Measurements from ENCODE around the gene EFCAB6.
"Not testable (repeated sequence)": the region's sequence is repeated elsewhere in the genome, so short reads cannot be mapped to it uniquely, and the experiment has no call there.

The EFCAB6 gene

DNA sequence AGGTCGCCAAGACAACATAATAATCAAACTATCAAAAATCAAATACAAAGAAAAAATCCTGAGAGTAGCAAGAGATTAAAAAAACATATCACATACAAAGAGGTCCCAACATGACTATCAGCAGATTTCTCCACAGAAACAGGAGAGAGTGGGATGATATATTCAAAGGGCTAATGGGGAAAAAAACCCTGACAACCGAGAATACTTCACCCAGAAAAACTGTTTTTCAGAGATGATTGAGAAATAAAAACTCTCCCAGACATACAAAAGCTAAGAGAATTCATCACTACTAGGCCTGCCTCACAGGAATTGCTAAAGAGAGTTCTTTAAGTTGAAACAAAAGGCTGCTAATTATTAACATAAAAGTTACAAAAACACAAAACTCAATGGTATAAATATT is 108.1 kb downstream of the EFCAB6 start:
- no peak for DNase-seq

DNA sequence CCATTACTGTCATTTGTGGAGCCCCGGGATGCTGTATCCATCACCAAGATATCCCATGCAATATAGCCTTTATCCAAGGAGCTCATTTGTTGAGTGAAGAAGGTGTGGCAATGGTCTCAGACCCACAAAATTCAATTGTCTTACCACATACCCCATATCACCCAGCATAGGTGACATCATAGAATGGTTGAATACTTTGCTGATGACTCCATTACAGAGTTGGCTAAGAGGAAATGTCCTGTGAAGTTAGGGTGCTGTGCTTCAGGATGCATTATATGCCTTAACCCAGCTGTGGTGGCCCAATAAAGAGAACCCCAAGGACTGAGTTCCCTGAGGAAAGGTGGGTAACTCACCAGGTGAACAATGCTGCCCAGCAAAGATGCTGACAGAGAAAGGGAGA is 113.7 kb downstream of the EFCAB6 start:
- no peak for DNase-seq

DNA sequence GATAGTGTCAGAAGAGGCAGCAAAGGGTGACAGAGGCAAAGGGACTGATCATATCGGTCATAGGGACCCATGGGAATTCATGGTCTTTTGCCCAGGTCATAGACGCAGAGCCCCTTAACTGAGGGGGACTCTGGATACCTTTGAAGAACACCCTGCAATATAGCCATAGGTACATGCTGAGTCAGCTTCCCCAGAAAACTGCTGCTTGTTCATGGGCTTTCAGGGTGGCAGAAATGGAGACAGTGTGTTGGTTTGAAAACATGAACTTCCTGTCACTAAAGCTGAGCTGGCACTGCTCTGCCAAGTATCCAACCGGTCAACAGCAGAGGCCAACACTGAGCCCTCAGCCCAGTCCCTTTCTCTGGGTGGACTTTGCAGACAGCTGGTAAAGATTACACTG is 114.2 kb downstream of the EFCAB6 start:
- DNase-seq: no peak

DNA sequence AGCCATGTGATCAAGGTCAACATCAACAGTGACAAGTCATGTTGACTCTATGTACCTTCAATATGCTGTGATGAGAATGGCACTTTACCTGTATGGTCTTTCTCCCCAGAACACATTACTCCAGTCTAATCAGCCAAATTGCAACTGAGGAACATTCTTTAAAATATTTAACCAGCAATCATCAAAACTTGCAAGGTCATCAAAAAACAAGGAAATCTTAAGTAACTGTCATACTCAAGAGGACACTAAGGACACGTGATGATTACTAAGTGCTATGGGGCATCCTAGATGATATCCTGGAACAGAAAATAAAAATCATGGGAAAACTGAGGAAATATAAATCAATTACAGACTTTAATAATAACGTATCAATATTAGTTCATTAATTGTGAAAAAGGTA is 118.9 kb downstream of the EFCAB6 start:
- DNase-seq: no peak

DNA sequence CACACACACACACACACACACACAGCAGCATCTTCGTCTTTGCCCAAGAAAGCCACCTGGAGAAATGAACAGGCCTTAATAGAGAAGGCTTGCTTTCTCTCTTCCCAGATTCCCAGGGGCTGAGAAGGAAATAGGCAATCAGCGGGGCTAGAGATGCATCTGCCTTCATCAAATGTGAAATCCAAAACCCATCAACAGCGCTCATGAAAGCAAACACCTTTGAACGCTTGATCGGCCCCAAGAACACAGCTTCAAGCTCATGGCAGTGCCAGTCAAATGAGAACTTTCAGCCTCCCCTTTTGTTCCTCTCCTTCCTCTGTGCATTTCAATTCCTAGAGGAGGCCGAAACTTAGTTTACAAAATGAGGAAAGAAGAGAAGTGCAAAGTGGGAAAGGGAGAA is 122.7 kb downstream of the EFCAB6 start:
- DNase-seq: no peak

GRCh38 chr22:43682851-43683250 is 129.3 kb downstream of the EFCAB6 start:
- no peak for DNase-seq

- no peak for DNase-seq
Measured at GRCh38 chr22:43681731-43682360, 130.3 kb downstream of the EFCAB6 start.

DNA sequence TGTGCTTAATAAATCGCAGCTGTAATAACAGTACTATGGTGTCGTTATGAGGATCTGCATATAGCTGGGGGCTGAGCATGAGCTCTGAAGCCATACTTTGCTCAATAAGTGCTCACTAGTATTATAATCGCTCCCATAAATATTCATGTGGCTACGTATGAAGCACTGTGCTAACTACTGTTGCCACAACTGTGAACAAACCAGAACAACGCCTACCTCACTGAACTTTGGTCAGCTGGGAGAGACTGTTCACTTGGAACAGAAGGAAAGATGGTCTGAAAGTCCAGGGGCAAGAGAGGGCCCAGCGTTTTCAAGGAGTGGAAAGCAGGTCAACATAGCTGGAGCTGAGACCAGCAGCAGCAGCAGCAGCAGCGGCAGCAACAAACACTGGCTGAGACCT is 141.6 kb downstream of the EFCAB6 start:
- no peak for DNase-seq

DNA sequence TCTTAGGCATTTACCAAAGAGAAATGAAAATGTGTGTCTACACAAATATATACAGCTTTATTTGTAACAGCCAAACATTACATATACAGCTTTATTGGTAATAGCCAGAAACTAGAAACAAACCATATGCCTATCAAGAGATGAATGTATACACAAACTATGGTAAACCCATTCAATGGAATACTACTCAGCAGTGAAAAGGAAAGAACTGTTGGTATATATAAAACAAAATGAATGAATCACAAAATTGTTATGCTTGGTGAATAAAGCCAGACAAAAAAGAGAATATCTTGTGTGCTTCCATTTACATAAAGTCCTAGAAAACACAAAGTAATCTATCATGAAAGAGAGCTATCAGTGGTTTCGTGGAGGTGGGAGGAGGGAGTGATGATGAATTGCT is 142.9 kb downstream of the EFCAB6 start:
- no peak for DNase-seq

- no peak for DNase-seq
Measured at GRCh38 chr22:43667656-43668055, 144.4 kb downstream of the EFCAB6 start.

DNA sequence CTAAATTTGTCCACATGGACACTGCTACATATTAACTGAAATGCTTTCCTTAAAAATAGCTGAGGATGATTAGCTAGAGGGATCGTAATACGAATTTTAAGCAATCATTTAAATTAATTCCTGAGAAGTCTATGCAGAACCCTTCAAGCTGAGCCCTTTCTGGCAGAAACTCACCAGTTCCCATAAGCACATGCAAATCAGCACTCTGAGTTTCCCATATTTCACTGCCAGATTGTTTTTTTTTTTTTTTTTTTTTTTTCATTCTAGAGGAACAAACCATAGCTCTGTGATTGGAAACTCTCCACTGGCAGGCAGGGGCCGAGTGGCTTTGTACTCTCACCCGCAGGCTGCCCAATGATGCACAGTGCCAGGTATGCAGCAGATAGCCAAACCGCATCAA is 145.6 kb downstream of the EFCAB6 start:
- no peak for DNase-seq

- DNase-seq: no peak
Measured at GRCh38 chr22:43658823-43659222, 153.3 kb downstream of the EFCAB6 start.

DNA sequence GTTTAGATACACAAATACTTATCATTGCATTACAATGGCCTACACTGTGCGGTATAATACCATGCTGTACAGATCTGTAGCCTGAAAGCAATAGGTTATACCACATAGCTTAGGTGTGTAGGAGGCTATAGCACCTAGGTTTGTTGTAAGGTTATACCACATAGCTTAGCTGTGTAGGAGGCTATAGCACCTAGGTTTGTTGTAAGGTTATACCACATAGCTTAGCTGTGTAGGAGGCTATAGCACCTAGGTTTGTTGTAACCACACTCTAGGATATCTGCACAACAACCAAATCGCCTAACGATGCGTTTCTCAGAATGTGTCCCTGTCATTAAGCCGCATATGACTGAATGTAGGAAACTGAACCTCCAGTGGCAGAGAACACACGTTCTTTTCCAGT is 155.5 kb downstream of the EFCAB6 start:
- DNase-seq: not testable (repeated sequence)

- no peak for DNase-seq
Measured at GRCh38 chr22:43654271-43654670, 157.8 kb downstream of the EFCAB6 start.

DNA sequence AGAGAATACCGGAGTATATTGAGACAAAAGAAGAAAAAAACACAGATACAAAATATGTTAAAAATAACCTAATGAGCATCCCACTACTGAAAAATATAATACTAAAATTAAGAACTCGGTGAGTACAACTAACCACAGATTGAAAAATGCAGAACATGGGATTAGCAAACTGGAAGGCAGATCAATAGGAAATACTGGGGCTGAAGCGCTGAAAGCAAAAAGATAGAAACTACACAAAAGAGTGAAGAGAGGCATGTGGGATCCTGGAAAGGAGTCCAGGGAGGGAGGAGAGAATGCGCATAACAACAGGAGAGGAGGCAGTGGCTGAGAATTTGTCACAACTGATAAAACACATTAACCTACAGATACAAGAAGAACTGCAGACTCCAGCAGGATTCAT is 159.3 kb downstream of the EFCAB6 start:
- DNase-seq: no peak

- no peak for DNase-seq
Measured at GRCh38 chr22:43643387-43643786, 168.7 kb downstream of the EFCAB6 start.

- no peak for DNase-seq
Measured at GRCh38 chr22:43642319-43643206, 169.5 kb downstream of the EFCAB6 start.

DNA sequence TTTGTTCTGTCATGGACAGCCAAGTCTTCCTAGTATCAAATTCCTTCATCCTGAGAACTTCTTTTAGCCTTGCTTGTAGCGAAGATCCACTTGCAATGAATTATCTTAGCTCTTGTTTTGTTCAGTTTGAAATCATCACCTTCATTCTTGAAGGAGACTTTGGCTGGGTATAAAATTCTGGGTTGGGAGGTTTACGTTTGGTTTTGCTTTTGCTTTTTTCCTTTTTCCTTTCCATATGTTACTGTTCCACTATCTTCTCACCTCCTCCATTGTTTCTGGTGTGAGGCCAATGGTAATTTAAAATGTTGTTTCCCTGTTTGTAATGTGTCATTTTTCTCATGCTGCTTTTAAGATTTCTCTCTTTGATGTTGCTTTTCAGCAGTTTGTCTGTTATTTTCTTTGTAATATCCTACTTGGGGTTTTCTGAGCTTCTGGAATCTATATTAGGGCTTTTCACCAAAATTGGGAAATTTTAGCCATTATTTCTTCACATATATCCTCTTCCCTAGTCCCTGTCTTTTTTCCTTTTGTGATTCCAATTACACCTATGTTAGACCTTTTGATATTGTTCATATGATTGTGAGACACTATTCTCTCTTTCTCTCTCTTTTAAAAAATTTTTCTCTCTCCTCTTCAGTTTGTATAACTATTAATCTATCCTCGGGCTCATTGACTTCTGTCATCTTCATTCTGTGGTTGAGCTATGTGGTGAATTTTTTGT is 172.7 kb downstream of the EFCAB6 start:
- no peak for DNase-seq

- no peak for DNase-seq
Measured at GRCh38 chr22:43637275-43638260, 174.5 kb downstream of the EFCAB6 start.

GRCh38 chr22:43636086-43636485 is 176.0 kb downstream of the EFCAB6 start:
- DNase-seq: no peak

GRCh38 chr22:43635101-43635500 is 177.0 kb downstream of the EFCAB6 start:
- DNase-seq: no peak

- no peak for DNase-seq
Measured at GRCh38 chr22:43634316-43634715, 177.8 kb downstream of the EFCAB6 start.

Measured in fibroblast of skin of right quadriceps (primary cell).